Stomach (tissue), 9 donors: Measurements from ENCODE around the gene CCDC14. TPM values are rescaled to one million over a fixed set of nuclear protein-coding genes. Genes with fewer than 3 reads are reported as not detected.

ENCODE experiments used
- DNase-seq, 2 donors: peaks; one replicate each; pipeline versions ENCODE4 v3.0.0 to v3.0.0-alpha.2; 2013 to 2019
- H3K27ac ChIP-seq, 5 donors: fragments of 200-600 bp in 4 of 5; sonication (generic) in 4 of 5; one replicate each; pipeline ENCODE4 v1.5.1; 2013 to 2019; ENCODE audit warnings: mild to moderate bottlenecking in 1 of 5, moderate library complexity in 1 of 5
- H3K27me3 ChIP-seq, 3 donors: fragments of 200-600 bp; sonication (generic); one replicate each; pipeline ENCODE4 v1.5.1; 2017 to 2019; ENCODE audit warnings: mixed run types in 1 of 3
- H3K36me3 ChIP-seq, 4 donors: fragments of 200-600 bp; sonication (generic); 1 replicate in 3 of 4; 2 replicates in 1 of 4; pipeline ENCODE4 v1.5.1; 2016 to 2019
- H3K4me1 ChIP-seq, 4 donors: fragments of 200-600 bp; sonication (generic); one replicate each; pipeline ENCODE4 v1.5.1; 2016 to 2019
- H3K4me3 ChIP-seq, 4 donors: fragments of 200-600 bp; sonication (generic) in 3 of 4; one replicate each; pipeline ENCODE4 v1.5.1; 2016 to 2019; ENCODE audit warnings: mild to moderate bottlenecking in 1 of 4
- H3K9me3 ChIP-seq, 4 donors: fragments of 200-600 bp; sonication (generic); one replicate each; pipeline ENCODE4 v1.5.1; 2016 to 2019
- CTCF ChIP-seq, 7 experiments: fragments of 450-650 bp in 4 of 7; fragments of 200-600 bp in 3 of 7; sonication (generic) in 3 of 7; IDR thresholded peaks; one replicate each; pipeline ENCODE4 v1.5.1; 2016 to 2019; ENCODE audit warnings: antibody characterized with exemption in 7 of 7, control low read depth in 2 of 7, mild to moderate bottlenecking in 1 of 7
- EP300 ChIP-seq: sonication (generic); formaldehyde crosslinking; IDR thresholded peaks from one replicate; pipeline ENCODE4 v1.6.1; 2017; ENCODE audit warnings: antibody characterized with exemption
- POLR2A ChIP-seq, 4 donors: fragments of 450-650 bp; IDR thresholded peaks; one replicate each; pipeline ENCODE4 v1.6.1; 2016; ENCODE audit warnings: antibody characterized with exemption in 4 of 4, control low read depth in 2 of 4, mild to moderate bottlenecking in 1 of 4, moderate library complexity in 1 of 4
- POLR2AphosphoS5 ChIP-seq, 3 donors: sonication (generic); formaldehyde crosslinking; IDR thresholded peaks; one replicate each; pipeline ENCODE4 v1.6.1; 2016; ENCODE audit warnings: antibody characterized with exemption in 3 of 3
- WGBS, 5 donors: extraction: QIAGEN DNeasy Blood & Tissue Kit in 3 of 5; methylation state at CpG; one replicate each; pipeline versions ENCODE4 v1.1.5 to v1.1.7; 2013 to 2018; 5-methylcytosine and 5-hydroxymethylcytosine counted together
- intact Hi-C: fragments of 100-400 bp; cut with DNase I; formaldehyde crosslinking; loops from one replicate; pipeline ENCODE4 v1.15.1; 2023; ENCODE audit warnings: low total_unique reads
- polyA plus RNA-seq, 3 donors: library from polyadenylated mRNA; stranded (reverse); fragments of 200-250 nt; gene quantifications; one replicate each; pipeline ENCODE4 v1.2.3, GENCODE V29; 2013
- total RNA-seq, 5 donors: library from RNA; depleted of rRNA; stranded (reverse); fragments of >200 nt; gene quantifications; one replicate each; pipeline versions ENCODE4 v1.1.0 to v1.2.3, GENCODE V29; 2014 to 2016
- donor health status: healthy with polysubstance abuse.
- donor health status: Bipolar disorder and iron deficiency.
- donor health status: healthy.

The CCDC14 gene
- total and polyA plus RNA-seq, 8 donors: 3.9 to 127 (median 61.1) TPM

- Histone ChIP-seq H3K4me1 (no peaks in the 10 kb centered on the region), H3K36me3 (no peaks in the 10 kb centered on the region), H3K9me3 (peaks cover 0 to 5% (median 0%) of the 10 kb centered on the region in 4 donors), H3K27me3 (no peaks in the 10 kb centered on the region), H3K4me3 (no peak overlapping the region), H3K27ac (no peak overlapping the region)
- TF ChIP-seq POLR2AphosphoS5 (IDR thresholded peaks at IDR 0.05): no peak
- no peak for TF ChIP-seq EP300
- TF ChIP-seq CTCF (IDR thresholded peaks at IDR 0.05): no peak
- no peak for TF ChIP-seq POLR2A (IDR thresholded peaks at IDR 0.05)
- no peak for DNase-seq
- WGBS, 5 donors: 89 to 96% (median 93%) methylated on average over 4 of the region's 4 CpGs
- intact Hi-C loops: no loop called here
Observed at GRCh38 chr3:123864706-123865105, 96.3 kb downstream of the CCDC14 start.

Other genes with a start within 250 kb of the CCDC14 start
- 100 to 1,000 TPM; 197 to 916 (median 689) TPM for gene MYLK, start 76.9 kb downstream of the CCDC14 start, total RNA-seq
- gene MYLK, start 76.9 kb downstream of the CCDC14 start, polyA plus RNA-seq: 100 to 1,000 TPM in 1 of 3 donors, 10 to 100 TPM in 2; 35.1 to 118 (median 68.0) TPM
- gene ROPN1, start 30.9 kb upstream of the CCDC14 start, total RNA-seq: under 1 TPM in 1 of 5 donors, not detected in 4; 0.55 TPM
- under 1 TPM in 1 of 3 donors, not detected in 2; 0.15 TPM for gene ROPN1, start 30.9 kb upstream of the CCDC14 start, polyA plus RNA-seq
- gene KALRN, start 72.1 kb upstream of the CCDC14 start, total RNA-seq: 100 to 1,000 TPM in 1 of 5 donors, 10 to 100 TPM in 4; 23.8 to 133 (median 93.8) TPM
- 10 to 100 TPM in 2 of 3 donors, 1 to 10 TPM in 1; 8.3 to 40.2 (median 19.5) TPM for gene KALRN, start 72.1 kb upstream of the CCDC14 start, polyA plus RNA-seq